Stimulated activated CD8-positive, alpha-beta memory T cell treated with anti-CD3 and anti-CD28 coated beads, Interleukin-2, amount 100 ng/mL, for 48 hours (primary cell): ENCODE measurements around the gene PWP2.
"Not testable (repeated sequence)": the region's sequence is repeated elsewhere in the genome, so short reads cannot be mapped to it uniquely, and the experiment has no call there.

Experiments
- DNase-seq, 2 donors: peaks; one replicate each; pipeline ENCODE4 v3.0.0-alpha.2; 2020; ENCODE audit warnings: low read depth in 2 of 2

PWP2 gene

DNA sequence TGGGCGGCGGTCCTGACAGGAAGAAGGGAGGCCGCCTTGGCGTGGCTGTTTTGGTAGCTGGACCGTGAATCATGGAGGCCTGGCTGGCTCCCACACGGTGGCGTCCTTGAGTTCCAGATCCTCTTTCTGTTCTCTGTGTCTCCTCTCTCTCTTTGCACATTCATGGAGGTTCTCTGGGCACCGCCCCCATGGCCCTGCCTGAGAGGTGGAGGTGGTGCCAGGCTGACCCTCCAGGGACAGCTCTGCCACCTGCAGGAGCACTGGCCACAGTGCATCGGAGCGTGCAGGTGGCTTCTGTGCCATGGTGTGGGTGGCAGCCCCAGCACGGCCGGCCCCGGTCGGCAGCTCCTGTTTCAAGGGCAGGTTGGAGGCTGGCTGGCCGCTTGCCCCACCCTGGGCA lies 30.8 kb downstream of the PWP2 start:
- DNase-seq: not testable (repeated sequence)

GRCh38 chr21:44139787-44140551 lies 32.8 kb downstream of the PWP2 start:
- not testable (repeated sequence) for DNase-seq

GRCh38 chr21:44140552-44140932 lies 33.3 kb downstream of the PWP2 start:
- DNase-seq: not testable (repeated sequence)

GRCh38 chr21:44142470-44142869 lies 35.3 kb downstream of the PWP2 start:
- not testable (repeated sequence) for DNase-seq

- DNase-seq: not testable (repeated sequence)
Observed at GRCh38 chr21:44143380-44143779, 36.2 kb downstream of the PWP2 start.

GRCh38 chr21:44143996-44144395 lies 36.8 kb downstream of the PWP2 start:
- not testable (repeated sequence) for DNase-seq

DNA sequence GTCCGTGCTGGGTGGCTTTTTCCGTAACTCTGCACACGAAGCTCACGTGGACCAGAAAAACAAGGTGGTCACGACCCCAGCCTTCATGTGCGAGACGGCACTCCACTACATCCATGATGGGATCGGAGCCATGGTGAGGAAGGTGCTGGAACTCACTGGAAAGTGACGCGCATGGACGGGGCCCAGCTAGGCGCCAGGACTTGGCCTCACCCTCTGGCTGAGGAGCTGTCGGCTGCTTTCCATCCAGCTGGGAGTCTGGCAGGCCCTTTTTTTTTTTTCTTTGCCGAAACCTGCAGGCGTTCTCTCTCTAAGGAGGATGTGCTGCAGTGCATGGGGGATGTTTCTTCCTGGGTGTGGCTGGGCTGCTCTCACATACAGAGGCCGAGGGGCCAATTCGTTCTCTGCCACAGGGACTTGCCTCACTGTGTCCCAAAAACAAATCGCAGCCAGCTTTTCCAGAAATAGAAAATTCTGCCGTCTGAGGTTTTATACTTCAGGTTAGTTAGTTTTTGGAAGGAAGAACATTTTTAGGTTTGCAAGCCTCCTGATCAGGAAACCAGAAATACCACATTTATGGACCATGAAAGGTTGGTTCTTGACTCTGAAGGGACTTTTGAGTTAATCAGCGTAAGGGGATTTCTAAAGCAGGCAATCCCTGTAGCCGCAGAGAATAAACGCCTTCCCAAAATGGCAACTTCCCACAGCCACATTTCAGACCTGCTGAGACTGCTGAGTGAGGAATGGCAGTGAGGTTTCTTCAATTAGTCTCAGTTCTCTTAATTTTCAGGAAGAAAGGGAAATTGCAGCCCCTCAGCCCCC lies 37.8 kb downstream of the PWP2 start:
- not testable (repeated sequence) for DNase-seq

GRCh38 chr21:44145616-44146015 lies 38.4 kb downstream of the PWP2 start:
- DNase-seq: not testable (repeated sequence)

DNA sequence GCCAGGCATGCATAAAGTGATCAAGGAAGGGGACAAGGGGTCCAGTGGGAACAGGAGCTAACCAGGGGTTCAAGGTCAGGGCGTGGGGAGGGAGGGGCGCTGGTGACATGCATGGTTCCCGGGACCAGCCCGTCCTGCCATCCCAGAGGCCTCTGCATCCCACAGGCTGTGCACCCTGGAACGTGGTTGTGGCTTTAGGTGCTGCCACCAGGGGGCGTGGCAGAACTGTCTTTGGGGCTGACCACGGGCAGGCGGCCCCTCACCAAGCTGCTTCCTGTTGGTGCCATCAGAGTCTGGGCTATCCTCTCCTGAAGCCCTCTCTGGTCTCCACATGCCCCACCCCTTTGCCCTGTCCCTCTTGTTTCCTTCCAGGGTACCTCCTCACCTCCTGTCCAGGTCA lies 39.9 kb downstream of the PWP2 start:
- DNase-seq: not testable (repeated sequence)

DNA sequence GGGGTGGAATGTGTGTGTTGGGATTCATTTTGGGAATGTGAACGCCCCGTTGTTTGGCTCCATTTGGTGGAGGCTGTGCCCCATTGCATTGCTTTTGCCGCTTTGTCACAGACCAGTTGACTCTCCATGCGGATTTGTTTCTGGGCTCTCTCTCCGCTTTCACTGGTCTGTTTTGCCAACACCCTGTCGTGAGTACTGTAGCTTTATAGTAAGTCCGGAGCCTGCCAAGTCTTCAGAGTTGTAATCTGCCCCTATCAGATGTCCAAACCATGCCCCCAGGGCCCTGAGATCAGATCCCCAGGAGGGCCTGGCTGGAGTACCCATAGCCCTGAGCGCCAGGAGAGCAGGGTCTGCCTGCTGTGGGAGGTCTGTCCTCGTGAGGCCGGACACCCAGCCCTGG lies 43.1 kb downstream of the PWP2 start:
- not testable (repeated sequence) for DNase-seq

DNA sequence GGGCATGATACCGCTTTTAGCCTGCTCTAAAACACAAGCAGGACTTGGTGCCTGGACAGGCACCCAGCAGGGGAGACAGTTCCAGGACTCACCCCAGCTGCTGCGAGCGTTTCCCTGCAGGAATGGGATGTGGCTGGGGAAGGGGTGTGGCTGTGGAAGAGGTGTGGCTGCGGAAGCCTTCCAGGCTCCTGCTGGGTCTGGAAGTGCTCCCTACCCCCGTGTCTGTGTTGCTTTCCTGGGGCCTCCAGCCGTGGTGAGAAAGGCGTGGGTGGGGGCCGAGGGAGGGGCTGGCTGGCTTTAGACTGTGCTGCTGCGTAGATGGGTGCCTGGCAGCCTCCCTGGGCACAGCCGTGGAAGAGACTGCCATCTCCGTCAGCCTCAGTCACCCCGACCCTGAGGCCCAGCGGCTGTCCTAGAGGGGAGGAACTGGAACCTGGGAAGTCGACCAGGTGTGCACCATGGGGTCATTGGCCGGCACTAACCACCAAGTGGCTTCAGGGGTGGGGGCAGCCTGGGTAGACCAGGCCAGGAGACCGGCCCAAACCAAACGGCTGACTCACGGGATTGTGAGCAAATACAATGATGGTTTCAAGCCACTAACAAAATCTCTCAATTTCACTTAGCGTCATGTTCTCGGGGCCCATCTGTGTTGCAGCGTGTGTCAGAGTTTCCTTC lies 46.2 kb downstream of the PWP2 start:
- not testable (repeated sequence) for DNase-seq

DNA sequence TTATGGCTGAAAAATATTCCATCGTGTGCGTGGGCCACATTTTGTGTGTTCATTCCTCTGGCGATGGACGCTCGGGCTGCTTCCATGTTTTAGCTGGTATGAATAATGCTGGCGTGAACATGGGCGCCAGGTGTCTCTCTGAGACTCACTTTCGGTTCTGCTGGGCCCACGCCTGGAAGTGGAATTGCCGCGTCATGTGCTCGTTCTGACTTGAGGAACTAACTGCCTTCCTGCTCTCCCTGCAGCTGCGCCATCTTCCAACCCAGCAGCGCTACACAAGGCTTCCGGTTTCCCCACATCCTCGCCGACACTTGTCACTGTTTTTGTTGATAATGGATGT lies 46.7 kb downstream of the PWP2 start:
- peak in 1 of 2 donors; percentile 23 for DNase-seq

- not testable (repeated sequence) for DNase-seq
Observed at GRCh38 chr21:44154816-44155230, 47.6 kb downstream of the PWP2 start.

GRCh38 chr21:44155231-44155993 lies 48.2 kb downstream of the PWP2 start:
- peak in 1 of 2 donors; percentile 23 for DNase-seq

DNA sequence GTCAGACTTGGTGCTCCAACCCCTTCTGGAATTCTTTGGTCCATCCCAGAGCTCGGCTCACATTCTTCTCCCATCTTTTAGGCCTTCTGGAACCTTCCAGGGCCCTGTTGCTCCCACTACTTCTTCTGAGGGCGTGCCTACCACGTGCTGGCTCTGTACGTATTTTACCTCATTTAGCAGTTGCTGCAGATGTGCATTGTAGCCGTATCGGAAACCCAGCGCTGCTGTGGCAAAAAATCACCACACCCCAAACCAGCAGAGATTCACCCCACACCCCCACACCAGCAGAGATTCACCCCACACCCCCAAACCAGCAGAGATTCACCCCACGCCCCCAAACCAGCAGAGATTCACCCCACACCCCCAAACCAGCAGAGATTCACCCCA lies 48.8 kb downstream of the PWP2 start:
- not testable (repeated sequence) for DNase-seq

- not testable (repeated sequence) for DNase-seq
Observed at GRCh38 chr21:44157439-44158081, 50.4 kb downstream of the PWP2 start.

GRCh38 chr21:44158082-44158468 lies 50.9 kb downstream of the PWP2 start:
- not testable (repeated sequence) for DNase-seq

DNA sequence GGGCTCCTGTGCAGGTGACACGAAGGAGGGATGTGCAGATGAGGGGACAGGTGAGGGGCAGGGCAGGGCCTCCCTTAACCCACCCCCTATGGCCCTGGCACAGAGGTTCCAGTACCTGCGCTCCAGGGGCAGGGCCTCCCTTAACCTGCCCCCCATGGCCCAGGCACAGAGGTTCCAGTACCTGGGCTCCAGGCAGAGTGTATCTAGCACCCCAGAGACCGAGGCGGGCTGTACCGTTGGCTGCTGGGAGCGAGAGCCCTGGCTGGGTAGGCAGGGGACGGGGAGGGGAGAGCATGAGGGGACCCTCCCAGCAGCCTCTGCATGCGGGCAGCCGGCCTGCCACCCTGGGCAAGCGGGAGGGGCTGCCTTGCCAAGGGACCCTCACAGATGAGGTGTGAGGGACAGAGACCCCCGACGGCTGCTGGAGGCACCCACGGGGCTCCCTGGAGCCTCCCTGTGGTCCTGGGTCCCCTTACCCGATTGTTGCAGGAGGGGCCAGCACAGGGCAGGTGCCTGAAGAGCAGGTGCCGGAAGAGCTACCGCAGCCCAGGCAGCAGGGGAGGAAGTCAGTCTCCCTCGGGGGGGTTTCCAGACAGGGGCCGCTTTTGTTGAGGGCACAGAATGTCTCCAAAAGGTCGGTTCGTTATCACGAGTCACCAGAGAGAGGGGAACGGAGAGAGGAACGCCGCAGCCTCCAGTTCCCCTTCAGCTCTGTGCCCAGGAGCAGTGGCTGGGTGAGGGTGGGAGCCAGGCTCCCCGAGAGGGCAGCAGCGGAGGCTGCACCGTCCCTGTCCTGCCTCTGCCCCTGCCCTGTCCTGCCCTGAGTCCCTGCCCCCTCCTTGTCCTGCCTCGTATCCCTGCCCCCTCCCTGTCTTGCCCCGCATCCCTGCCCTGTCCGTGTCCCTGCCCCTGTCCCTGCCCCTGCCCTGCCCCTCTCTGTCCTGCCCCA lies 52.4 kb downstream of the PWP2 start:
- peak in 1 of 2 donors; percentile 0 for DNase-seq

DNA sequence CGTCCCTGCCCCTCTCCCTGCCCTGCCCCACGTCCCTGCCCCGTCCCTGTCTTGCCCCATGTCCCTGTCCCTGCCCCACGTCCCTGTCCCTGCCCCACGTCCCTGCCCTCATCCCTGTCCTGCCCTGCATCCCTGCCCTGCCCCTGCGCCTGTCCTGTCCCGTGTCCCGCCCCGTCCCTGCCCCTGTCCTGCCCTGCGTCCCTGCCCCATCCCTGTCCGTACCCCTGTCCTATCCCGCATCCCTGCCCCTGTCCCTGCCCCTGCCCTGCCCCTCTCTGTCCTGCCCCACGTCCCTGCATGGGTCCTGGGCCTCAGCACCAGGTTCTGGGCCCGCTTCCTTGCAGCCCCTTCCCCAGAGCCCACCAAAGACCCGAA lies 53.1 kb downstream of the PWP2 start:
- DNase-seq: not testable (repeated sequence)

DNA sequence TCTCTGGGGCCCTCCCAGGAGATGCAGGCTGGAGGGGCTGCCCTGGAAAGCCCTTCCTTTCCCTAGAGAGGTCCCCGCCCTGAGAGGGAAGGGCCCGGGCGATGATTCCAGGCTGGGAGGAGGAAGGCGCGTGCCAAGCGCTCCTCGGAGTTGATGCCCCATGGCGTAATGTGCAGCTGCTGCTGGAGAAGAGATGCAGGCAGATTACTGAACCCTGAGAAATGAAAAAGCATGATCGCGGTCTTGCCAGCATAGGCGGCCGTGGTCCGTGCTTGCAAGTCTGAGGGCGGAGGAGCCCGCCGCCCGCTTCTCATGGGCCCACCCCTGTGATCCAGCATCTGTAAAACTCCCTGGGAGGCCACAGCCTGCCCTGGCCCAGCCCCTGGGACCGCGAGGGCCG lies 53.6 kb downstream of the PWP2 start:
- DNase-seq: not testable (repeated sequence)
